IPS-20b (cell line): Measurements from ENCODE around the gene HNRNPM.

ENCODE experiments used
- H3K27ac ChIP-seq: one replicate; pipeline ENCODE4 v1.5.1; 2013; ENCODE audit warnings: low read length
- H3K27me3 ChIP-seq: 2 replicates; pipeline ENCODE4 v1.6.1; 2013; ENCODE audit warnings: mild to moderate bottlenecking, low read length, inconsistent platforms; ENCODE audit not compliant: insufficient read depth
- H3K36me3 ChIP-seq: 2 replicates; pipeline ENCODE4 v1.6.1; 2013; ENCODE audit warnings: low read depth, mild to moderate bottlenecking, inconsistent platforms, low read length, moderate library complexity; ENCODE audit not compliant: insufficient read depth
- H3K4me1 ChIP-seq: 2 replicates; pipeline ENCODE4 v1.6.1; 2013; ENCODE audit warnings: mild to moderate bottlenecking, control low read depth, inconsistent platforms, low read length, moderate library complexity; ENCODE audit not compliant: insufficient read depth
- H3K4me3 ChIP-seq: 2 replicates; pipeline ENCODE4 v1.5.1; 2013; ENCODE audit warnings: mild to moderate bottlenecking, low read length, inconsistent platforms
- H3K9ac ChIP-seq: 2 replicates; pipeline ENCODE4 v1.6.1; 2013; ENCODE audit warnings: low read depth, mild to moderate bottlenecking, inconsistent platforms, low read length, moderate library complexity
- H3K9me3 ChIP-seq: 2 replicates; pipeline ENCODE4 v1.6.1; 2013; ENCODE audit warnings: mild to moderate bottlenecking, low read depth, low read length, inconsistent platforms; ENCODE audit not compliant: insufficient read depth

Gene HNRNPM

GRCh38 chr19:8491574-8491973, 46.8 kb downstream of the HNRNPM start:
- no peak overlapping the region for H3K9ac ChIP-seq
- H3K4me1 ChIP-seq, result no peaks in the 10 kb centered on the region
- H3K27ac ChIP-seq, result no peak overlapping the region
- peaks cover 33% of the 10 kb centered on the region for H3K36me3 ChIP-seq
- no peaks in the 10 kb centered on the region for H3K27me3 ChIP-seq
- H3K4me3 ChIP-seq, result no peak overlapping the region
- no peaks in the 10 kb centered on the region for H3K9me3 ChIP-seq

DNA sequence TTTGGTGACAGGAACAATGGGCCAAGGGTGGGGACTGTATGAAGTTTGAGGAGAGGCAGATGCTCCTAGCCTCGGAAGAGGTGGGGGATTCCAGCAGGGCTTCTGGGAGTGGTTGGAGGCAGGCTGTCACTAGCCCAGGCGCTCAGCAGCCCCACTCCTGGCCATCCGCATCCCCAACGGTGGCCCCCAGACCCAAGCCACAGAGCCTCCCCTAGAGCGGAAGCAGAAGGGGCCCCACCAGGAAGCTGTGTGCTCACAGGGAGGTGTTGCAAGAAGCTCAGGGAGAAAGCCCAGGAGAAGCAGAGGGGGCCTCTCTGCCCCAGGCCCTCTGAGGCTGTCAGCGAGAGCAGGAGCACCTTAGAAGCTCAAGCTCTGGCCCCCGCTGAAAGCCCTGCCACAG, 49.4 kb downstream of the HNRNPM start:
- no peaks in the 10 kb centered on the region for H3K4me1 ChIP-seq
- no peak overlapping the region for H3K4me3 ChIP-seq
- no peaks in the 10 kb centered on the region for H3K9me3 ChIP-seq
- no peaks in the 10 kb centered on the region for H3K27me3 ChIP-seq
- peaks cover 7% of the 10 kb centered on the region for H3K36me3 ChIP-seq
- no peak overlapping the region for H3K9ac ChIP-seq
- no peak overlapping the region for H3K27ac ChIP-seq

- Histone ChIP-seq H3K27me3 (no peaks in the 10 kb centered on the region), H3K9ac (no peak overlapping the region), H3K36me3 (no peaks in the 10 kb centered on the region), H3K9me3 (no peaks in the 10 kb centered on the region), H3K4me3 (no peak overlapping the region), H3K27ac (no peak overlapping the region), H3K4me1 (no peaks in the 10 kb centered on the region)
These were observed 53.5 kb downstream of the HNRNPM start for GRCh38 chr19:8498295-8498694.

DNA sequence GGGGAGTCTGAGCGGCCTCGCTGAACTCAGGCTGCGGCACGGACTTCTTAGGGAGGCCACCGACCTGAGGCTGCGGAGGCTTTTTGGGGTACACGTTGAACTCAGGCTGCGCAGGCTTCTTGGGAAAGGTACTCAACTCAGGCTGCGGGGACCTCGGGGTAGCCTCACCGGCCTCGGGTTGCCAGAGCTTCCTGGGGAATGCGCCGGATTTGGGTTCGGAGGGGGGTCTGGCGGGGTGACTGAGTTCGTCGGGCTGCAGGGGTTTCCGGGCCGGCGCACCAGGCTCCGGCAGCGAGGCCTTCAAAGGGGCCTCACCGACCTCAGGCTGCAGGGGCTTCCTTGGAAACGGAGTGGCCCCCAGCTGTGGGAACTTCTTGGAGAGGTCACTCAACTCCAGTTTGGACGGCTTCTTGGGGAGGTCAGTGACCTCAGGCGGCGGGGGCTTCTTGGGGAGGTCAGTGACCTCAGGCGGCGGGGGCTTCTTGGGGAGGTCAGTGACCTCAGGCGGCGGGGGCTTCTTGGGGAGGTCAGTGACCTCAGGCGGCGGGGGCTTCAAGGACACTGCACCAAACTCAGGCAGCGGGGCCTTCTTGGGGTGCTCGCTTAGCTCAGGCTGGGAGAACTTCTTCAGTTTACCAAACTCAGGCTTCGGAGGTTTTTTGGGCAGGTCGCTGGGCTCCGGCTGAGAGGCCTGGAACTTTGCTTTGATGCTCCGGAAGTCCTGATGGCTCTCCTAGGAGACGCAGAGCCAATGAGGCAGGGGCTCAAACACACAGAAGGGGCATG, 54.5 kb downstream of the HNRNPM start:
- H3K9ac ChIP-seq, result no peak overlapping the region
- no peak overlapping the region for H3K27ac ChIP-seq
- H3K9me3 ChIP-seq, result no peaks in the 10 kb centered on the region
- H3K36me3 ChIP-seq, result no peaks in the 10 kb centered on the region
- H3K4me3 ChIP-seq, result no peak overlapping the region
- H3K4me1 ChIP-seq, result no peaks in the 10 kb centered on the region
- no peaks in the 10 kb centered on the region for H3K27me3 ChIP-seq

- H3K27ac ChIP-seq, result no peak overlapping the region
- no peak overlapping the region for H3K9ac ChIP-seq
- H3K4me1 ChIP-seq, result no peaks in the 10 kb centered on the region
- H3K4me3 ChIP-seq, result no peak overlapping the region
- no peaks in the 10 kb centered on the region for H3K27me3 ChIP-seq
- H3K36me3 ChIP-seq, result no peaks in the 10 kb centered on the region
- no peaks in the 10 kb centered on the region for H3K9me3 ChIP-seq
These were observed 55.4 kb downstream of the HNRNPM start for GRCh38 chr19:8500158-8500557.

DNA sequence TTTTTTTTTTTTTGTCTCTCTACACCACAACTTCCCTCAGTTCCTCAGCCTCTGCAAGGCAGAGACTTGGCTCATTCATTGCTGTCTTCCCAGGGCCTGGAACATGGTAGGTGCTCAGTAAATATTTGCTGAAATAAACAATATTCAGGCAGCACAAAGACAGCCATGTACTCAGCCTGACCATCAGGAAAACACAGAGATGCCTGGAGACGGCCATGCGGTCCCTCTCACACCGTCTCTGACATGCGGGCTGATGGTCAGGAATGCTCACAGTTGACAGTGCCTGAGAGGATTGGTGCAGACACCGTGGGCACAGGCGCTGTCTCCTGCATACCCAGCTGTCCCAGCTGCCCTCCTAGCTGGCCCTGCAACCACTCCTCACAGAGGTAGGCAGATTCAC, 56.7 kb downstream of the HNRNPM start:
- Histone ChIP-seq H3K27ac (no peak overlapping the region), H3K9me3 (no peaks in the 10 kb centered on the region), H3K4me1 (peaks cover 3% of the 10 kb centered on the region; the same call in 1 of the 2 replicates), H3K27me3 (no peaks in the 10 kb centered on the region), H3K36me3 (no peaks in the 10 kb centered on the region), H3K4me3 (no peak overlapping the region), H3K9ac (no peak overlapping the region; the same call in 1 of the 2 replicates)

GRCh38 chr19:8501981-8502380, 57.2 kb downstream of the HNRNPM start:
- H3K36me3 ChIP-seq, result no peaks in the 10 kb centered on the region
- no peak overlapping the region; the same call in 1 of the 2 replicates for H3K9ac ChIP-seq
- no peaks in the 10 kb centered on the region for H3K27me3 ChIP-seq
- H3K4me3 ChIP-seq, result no peak overlapping the region
- H3K4me1 ChIP-seq, result peaks cover 4% of the 10 kb centered on the region; the same call in 1 of the 2 replicates
- H3K9me3 ChIP-seq, result no peaks in the 10 kb centered on the region
- H3K27ac ChIP-seq, result no peak overlapping the region

- no peak overlapping the region for H3K27ac ChIP-seq
- peaks cover 4% of the 10 kb centered on the region; the same call in 1 of the 2 replicates for H3K4me1 ChIP-seq
- H3K36me3 ChIP-seq, result no peaks in the 10 kb centered on the region
- H3K9ac ChIP-seq, result no peak overlapping the region
- no peaks in the 10 kb centered on the region for H3K9me3 ChIP-seq
- H3K27me3 ChIP-seq, result no peaks in the 10 kb centered on the region
- H3K4me3 ChIP-seq, result no peak overlapping the region
These were observed 58.7 kb downstream of the HNRNPM start for GRCh38 chr19:8503510-8503909.

DNA sequence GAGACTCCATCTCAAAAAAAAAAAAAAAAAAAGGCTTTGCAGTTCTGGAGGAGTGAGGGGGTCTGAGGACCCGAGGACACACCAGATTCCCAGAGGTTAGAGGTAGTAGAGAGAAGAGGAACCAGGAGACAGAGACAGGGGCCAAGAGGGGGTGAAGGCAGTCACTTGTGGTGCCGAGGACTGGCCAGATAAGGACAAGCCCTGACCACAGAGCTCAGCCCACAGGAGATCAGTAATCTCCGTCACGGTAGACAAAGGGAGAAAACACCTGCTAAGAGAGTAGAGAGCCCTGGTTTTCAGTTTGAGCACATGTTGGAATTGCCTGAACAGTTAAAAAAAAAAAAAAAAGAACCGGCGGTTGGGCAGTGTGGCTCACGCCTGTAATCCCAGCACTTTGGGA, 59.4 kb downstream of the HNRNPM start:
- H3K4me3 ChIP-seq, result no peak overlapping the region
- no peaks in the 10 kb centered on the region for H3K36me3 ChIP-seq
- H3K4me1 ChIP-seq, result peaks cover 4% of the 10 kb centered on the region; the same call in 1 of the 2 replicates
- H3K27ac ChIP-seq, result no peak overlapping the region
- H3K27me3 ChIP-seq, result no peaks in the 10 kb centered on the region
- H3K9ac ChIP-seq, result no peak overlapping the region
- no peaks in the 10 kb centered on the region for H3K9me3 ChIP-seq

GRCh38 chr19:8504919-8505318, 60.1 kb downstream of the HNRNPM start:
- Histone ChIP-seq H3K4me1 (peaks cover 4% of the 10 kb centered on the region; the same call in 1 of the 2 replicates), H3K27ac (no peak overlapping the region), H3K27me3 (no peaks in the 10 kb centered on the region), H3K9ac (no peak overlapping the region), H3K9me3 (no peaks in the 10 kb centered on the region), H3K36me3 (no peaks in the 10 kb centered on the region), H3K4me3 (no peak overlapping the region)

DNA sequence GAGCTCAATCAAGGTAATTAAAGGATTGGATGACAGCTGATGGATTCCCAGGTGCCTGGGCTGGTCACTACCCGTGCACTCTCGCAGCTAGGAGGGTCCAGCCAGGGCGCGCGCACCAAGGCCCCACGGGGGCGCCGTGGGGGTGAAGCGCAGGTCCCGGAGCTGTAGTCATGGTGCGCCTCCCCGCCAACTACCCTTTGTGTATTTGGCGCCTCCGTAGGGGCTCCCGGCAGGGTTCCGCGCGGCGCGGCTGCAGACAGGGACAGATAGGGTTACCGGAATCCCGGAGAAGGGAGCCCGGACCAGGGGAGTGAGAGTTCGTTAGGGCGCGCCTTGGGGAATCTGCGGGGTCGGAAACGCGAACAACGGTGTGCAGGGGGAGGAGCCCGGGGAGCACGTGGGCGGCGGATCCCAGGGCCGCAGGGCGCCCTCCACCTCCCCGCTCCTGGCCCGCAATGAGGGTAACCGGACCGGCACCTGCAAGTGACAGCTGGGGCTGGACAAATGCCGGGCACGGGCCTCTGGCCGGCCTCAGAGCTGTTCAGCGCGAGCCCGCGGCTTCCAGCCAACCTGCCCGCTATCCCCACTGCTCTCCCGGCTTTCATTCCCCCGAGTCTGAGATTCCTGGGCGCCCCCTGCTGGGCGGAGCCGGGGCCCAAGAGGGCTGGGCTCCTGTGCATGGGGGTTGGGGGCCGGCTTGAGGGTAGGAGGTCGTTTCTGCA, 61.1 kb downstream of the HNRNPM start:
- H3K4me1 ChIP-seq, result peaks cover 4% of the 10 kb centered on the region; the same call in 1 of the 2 replicates
- peak overlapping the region; percentile 76 for H3K4me3 ChIP-seq
- no peaks in the 10 kb centered on the region for H3K9me3 ChIP-seq
- H3K27me3 ChIP-seq, result no peaks in the 10 kb centered on the region
- peak overlapping the region; percentile 76; the same call in 1 of the 2 replicates for H3K9ac ChIP-seq
- H3K27ac ChIP-seq, result no peak overlapping the region
- H3K36me3 ChIP-seq, result no peaks in the 10 kb centered on the region
